Prostate gland (tissue), 2 donors: ENCODE results near the gene SP9.

ENCODE experiments used
- POLR2A ChIP-seq: fragments of 450-650 bp; IDR thresholded peaks from one replicate; pipeline ENCODE4 v1.6.1; 2016; ENCODE audit warnings: antibody characterized with exemption, mild to moderate bottlenecking
- POLR2AphosphoS5 ChIP-seq: sonication (generic); formaldehyde crosslinking; IDR thresholded peaks from one replicate; pipeline ENCODE4 v1.6.1; 2017; ENCODE audit warnings: antibody characterized with exemption
- TF ChIP-seq, protein P1 (sequence below), 4 experiments: fragments of 200-600 bp in 2 of 4; fragments of 450-650 bp in 2 of 4; sonication (generic) in 2 of 4; IDR thresholded peaks; 1 replicate in 3 of 4; 2 replicates in 1 of 4; pipeline ENCODE4 v1.5.1; 2016 to 2019; ENCODE audit warnings: antibody characterized with exemption in 4 of 4, mild to moderate bottlenecking in 2 of 4, moderate library complexity in 2 of 4

DNA sequence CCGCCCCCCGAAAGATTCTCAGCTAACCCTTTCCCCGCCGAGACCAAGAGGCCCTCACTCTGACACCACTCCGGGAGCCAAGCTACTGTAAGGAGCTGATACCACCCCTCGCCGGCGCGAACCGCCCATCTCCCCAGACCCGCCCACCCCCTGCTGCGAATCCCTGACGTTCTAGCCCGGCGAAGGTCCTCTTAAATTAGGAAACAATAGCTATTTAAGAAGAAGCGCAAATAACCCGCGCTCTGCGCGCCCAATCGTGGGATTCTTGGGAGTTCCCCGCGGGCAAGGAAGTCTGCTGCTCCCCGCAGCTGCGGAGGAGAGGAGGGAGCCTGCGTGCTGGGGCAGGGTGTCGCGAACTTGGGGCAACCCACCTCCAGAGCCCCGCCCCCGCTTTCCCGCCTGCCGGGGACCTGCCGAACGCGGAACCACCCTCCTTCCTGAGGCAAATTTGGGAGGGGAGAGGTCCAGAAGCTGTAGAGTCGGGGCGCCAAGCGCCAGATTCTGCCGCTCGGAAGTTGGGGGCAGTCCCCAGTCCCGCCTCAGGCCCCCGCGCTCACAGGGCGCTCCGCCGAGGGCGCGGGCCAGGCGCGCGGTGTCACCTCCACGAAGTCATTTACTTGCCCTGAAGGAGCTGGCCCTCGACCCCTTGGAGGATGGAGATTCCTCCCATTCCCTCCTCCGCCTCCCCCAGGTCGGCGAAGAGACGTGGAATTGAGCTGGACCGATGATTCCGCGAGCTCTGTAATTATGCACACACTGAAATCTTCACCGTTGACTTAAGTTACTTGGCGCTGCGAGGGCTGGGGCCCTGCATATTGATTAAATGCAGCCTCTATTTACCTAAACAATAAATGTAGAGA, 8.4 kb upstream of the SP9 start:
- TF ChIP-seq, protein P1, sequence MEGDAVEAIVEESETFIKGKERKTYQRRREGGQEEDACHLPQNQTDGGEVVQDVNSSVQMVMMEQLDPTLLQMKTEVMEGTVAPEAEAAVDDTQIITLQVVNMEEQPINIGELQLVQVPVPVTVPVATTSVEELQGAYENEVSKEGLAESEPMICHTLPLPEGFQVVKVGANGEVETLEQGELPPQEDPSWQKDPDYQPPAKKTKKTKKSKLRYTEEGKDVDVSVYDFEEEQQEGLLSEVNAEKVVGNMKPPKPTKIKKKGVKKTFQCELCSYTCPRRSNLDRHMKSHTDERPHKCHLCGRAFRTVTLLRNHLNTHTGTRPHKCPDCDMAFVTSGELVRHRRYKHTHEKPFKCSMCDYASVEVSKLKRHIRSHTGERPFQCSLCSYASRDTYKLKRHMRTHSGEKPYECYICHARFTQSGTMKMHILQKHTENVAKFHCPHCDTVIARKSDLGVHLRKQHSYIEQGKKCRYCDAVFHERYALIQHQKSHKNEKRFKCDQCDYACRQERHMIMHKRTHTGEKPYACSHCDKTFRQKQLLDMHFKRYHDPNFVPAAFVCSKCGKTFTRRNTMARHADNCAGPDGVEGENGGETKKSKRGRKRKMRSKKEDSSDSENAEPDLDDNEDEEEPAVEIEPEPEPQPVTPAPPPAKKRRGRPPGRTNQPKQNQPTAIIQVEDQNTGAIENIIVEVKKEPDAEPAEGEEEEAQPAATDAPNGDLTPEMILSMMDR (IDR thresholded peaks at IDR 0.05) = no peak
- TF ChIP-seq POLR2A = no peak
- no peak for TF ChIP-seq POLR2AphosphoS5
